ENCODE measurements around the gene ATG2B. TPM values are rescaled to one million over a fixed set of nuclear protein-coding genes. Genes with fewer than 3 reads are reported as not detected.

ATG2B gene
- total RNA-seq, 1 donor from 2014 or later = 27.5 TPM

DNA sequence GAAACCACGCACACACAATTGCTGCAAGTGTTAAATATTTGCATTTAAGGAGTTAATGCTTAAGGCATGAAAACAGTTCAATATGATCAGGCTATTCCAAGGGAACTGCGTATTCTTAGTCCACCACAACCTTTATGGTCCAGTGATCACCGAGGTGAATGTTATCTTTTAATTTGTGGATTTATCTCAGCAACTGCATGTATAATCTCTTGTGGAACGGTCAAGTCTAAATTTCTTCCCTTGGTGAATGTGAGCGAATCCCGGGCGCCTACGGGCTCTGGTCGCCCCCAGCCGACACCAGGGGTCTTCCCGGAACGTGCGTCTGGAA lies 27.8 kb upstream of the ATG2B start:
- no peaks in the 10 kb centered on the region for H3K9me3 Mint-ChIP-seq (ENCODE audit: unreplicated experiment)
- TF ChIP-seq, protein P1, sequence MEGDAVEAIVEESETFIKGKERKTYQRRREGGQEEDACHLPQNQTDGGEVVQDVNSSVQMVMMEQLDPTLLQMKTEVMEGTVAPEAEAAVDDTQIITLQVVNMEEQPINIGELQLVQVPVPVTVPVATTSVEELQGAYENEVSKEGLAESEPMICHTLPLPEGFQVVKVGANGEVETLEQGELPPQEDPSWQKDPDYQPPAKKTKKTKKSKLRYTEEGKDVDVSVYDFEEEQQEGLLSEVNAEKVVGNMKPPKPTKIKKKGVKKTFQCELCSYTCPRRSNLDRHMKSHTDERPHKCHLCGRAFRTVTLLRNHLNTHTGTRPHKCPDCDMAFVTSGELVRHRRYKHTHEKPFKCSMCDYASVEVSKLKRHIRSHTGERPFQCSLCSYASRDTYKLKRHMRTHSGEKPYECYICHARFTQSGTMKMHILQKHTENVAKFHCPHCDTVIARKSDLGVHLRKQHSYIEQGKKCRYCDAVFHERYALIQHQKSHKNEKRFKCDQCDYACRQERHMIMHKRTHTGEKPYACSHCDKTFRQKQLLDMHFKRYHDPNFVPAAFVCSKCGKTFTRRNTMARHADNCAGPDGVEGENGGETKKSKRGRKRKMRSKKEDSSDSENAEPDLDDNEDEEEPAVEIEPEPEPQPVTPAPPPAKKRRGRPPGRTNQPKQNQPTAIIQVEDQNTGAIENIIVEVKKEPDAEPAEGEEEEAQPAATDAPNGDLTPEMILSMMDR (IDR thresholded peaks at IDR 0.05; ENCODE audit: partially characterized antibody, unreplicated experiment) = no peak
- peak overlapping the region; percentile 91 for H3K4me3 Mint-ChIP-seq (ENCODE audit: unreplicated experiment)
- H3K4me1 Mint-ChIP-seq (ENCODE audit: low read depth, unreplicated experiment) = no peaks in the 10 kb centered on the region
- no peak overlapping the region for H3K27ac Mint-ChIP-seq (ENCODE audit: unreplicated experiment)
- DNase-seq = no peak
- H3K36me3 Mint-ChIP-seq (ENCODE audit: unreplicated experiment) = no peaks in the 10 kb centered on the region
- no peaks in the 10 kb centered on the region for H3K27me3 Mint-ChIP-seq (ENCODE audit: unreplicated experiment)

DNA sequence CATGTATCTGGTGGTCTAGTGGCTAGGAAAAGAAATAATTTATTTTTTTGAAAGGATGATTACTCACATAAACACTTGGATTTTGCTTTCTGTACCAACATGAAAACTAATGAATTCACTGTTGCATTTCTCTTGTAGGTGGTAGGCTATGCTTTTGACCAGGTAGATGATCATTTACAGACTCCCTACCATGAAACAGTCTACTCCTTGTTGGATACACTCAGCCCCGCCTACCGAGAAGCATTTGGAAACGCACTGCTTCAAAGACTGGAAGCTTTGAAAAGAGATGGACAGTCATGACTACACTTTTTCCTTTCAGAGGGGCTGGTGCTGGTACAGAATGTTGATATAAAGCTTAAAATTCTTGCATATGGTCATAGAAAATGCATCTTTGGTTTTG lies 22.2 kb upstream of the ATG2B start:
- Mint-ChIP-seq H3K36me3 (ENCODE audit: unreplicated experiment) (no peaks in the 10 kb centered on the region), H3K4me1 (ENCODE audit: low read depth, unreplicated experiment) (no peaks in the 10 kb centered on the region), H3K27me3 (ENCODE audit: unreplicated experiment) (no peaks in the 10 kb centered on the region), H3K4me3 (ENCODE audit: unreplicated experiment) (no peak overlapping the region), H3K9me3 (ENCODE audit: unreplicated experiment) (no peaks in the 10 kb centered on the region), H3K27ac (ENCODE audit: unreplicated experiment) (no peak overlapping the region)
- no peak for DNase-seq
- TF ChIP-seq, protein P1 (IDR thresholded peaks at IDR 0.05; ENCODE audit: partially characterized antibody, unreplicated experiment) = no peak

DNA sequence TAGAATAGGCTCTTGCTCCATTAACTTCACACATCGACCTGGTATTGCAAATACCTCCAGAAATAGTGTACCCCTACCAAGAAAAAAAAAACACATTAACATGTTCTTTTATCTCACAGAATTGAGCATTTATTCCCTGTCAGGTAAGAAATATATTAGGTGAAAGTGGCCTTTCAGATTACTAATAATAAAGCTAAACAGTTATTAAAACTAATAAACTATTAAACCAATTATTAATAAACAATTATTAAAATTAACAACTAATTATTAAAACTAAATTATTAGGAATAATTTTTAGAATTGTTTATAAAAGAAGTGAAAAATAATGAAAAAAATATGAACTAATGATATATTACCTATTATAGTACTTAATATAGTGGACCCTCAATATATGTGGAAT lies 21.6 kb upstream of the ATG2B start:
- no peaks in the 10 kb centered on the region for H3K27me3 Mint-ChIP-seq (ENCODE audit: unreplicated experiment)
- DNase-seq = no peak
- TF ChIP-seq, protein P1 (IDR thresholded peaks at IDR 0.05; ENCODE audit: partially characterized antibody, unreplicated experiment) = no peak
- no peaks in the 10 kb centered on the region for H3K4me1 Mint-ChIP-seq (ENCODE audit: low read depth, unreplicated experiment)
- H3K27ac Mint-ChIP-seq (ENCODE audit: unreplicated experiment) = no peak overlapping the region
- H3K4me3 Mint-ChIP-seq (ENCODE audit: unreplicated experiment) = no peak overlapping the region
- no peaks in the 10 kb centered on the region for H3K9me3 Mint-ChIP-seq (ENCODE audit: unreplicated experiment)
- H3K36me3 Mint-ChIP-seq (ENCODE audit: unreplicated experiment) = no peaks in the 10 kb centered on the region

DNA sequence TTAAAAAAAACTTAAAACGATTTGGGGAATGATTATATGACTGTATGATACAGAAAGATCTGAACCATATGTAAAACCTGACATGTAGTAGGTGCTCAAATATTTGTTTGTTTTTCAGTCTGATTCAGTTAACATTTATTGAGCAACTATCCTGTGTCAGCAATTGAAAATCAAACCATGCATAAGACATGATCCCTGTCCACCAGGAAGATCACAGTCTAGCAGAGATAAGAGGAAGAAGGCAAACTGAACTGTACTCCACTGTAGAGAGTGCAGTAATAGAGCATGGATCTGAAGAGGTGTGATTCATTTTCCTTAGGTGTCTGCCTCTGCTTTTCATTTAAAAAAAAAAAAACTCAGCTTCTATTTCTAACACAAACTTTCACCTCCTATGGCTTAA lies 20.9 kb upstream of the ATG2B start:
- no peaks in the 10 kb centered on the region for H3K36me3 Mint-ChIP-seq (ENCODE audit: unreplicated experiment)
- H3K4me1 Mint-ChIP-seq (ENCODE audit: low read depth, unreplicated experiment) = no peaks in the 10 kb centered on the region
- no peak overlapping the region for H3K4me3 Mint-ChIP-seq (ENCODE audit: unreplicated experiment)
- H3K9me3 Mint-ChIP-seq (ENCODE audit: unreplicated experiment) = no peaks in the 10 kb centered on the region
- no peak overlapping the region for H3K27ac Mint-ChIP-seq (ENCODE audit: unreplicated experiment)
- TF ChIP-seq, protein P1 (IDR thresholded peaks at IDR 0.05; ENCODE audit: partially characterized antibody, unreplicated experiment) = no peak
- DNase-seq = no peak
- no peaks in the 10 kb centered on the region for H3K27me3 Mint-ChIP-seq (ENCODE audit: unreplicated experiment)

DNA sequence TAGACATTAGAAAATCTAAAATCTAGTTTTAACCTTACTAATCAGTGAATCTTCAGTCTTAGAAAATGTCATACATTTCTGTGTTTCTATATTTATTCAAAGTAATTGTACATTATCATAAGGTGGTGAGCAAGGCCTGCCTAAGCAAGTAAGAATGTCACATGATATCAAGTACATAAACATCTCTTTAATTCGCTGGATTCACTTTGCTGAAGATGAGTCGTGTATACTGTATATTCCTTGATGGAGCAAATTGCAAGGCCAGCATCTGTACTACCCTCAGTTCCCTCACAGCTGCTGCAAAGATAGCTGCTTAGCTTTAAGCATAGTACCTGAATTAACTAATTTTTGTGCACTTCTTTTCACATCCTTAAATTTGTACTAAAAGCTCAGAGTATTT lies 20.3 kb upstream of the ATG2B start:
- Mint-ChIP-seq H3K27me3 (ENCODE audit: unreplicated experiment) (no peaks in the 10 kb centered on the region), H3K4me1 (ENCODE audit: low read depth, unreplicated experiment) (no peaks in the 10 kb centered on the region), H3K4me3 (ENCODE audit: unreplicated experiment) (no peak overlapping the region), H3K27ac (ENCODE audit: unreplicated experiment) (no peak overlapping the region), H3K9me3 (ENCODE audit: unreplicated experiment) (no peaks in the 10 kb centered on the region), H3K36me3 (ENCODE audit: unreplicated experiment) (no peaks in the 10 kb centered on the region)
- TF ChIP-seq, protein P1 (IDR thresholded peaks at IDR 0.05; ENCODE audit: partially characterized antibody, unreplicated experiment) = no peak
- DNase-seq = no peak

Data from glutamatergic neuron (in vitro differentiated cells).